HG03442 (cell line): Measurements from ENCODE around the gene TFPT.

Experiments
- ATAC-seq: cut with Tn5 transposase; IDR thresholded peaks from one replicate; pipeline ENCODE4 v1.9.1; 2021; ENCODE audit warnings: mild to moderate bottlenecking, moderate library complexity; ENCODE audit not compliant: unreplicated experiment

TFPT gene, protein sequence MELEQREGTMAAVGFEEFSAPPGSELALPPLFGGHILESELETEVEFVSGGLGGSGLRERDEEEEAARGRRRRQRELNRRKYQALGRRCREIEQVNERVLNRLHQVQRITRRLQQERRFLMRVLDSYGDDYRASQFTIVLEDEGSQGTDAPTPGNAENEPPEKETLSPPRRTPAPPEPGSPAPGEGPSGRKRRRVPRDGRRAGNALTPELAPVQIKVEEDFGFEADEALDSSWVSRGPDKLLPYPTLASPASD

DNA sequence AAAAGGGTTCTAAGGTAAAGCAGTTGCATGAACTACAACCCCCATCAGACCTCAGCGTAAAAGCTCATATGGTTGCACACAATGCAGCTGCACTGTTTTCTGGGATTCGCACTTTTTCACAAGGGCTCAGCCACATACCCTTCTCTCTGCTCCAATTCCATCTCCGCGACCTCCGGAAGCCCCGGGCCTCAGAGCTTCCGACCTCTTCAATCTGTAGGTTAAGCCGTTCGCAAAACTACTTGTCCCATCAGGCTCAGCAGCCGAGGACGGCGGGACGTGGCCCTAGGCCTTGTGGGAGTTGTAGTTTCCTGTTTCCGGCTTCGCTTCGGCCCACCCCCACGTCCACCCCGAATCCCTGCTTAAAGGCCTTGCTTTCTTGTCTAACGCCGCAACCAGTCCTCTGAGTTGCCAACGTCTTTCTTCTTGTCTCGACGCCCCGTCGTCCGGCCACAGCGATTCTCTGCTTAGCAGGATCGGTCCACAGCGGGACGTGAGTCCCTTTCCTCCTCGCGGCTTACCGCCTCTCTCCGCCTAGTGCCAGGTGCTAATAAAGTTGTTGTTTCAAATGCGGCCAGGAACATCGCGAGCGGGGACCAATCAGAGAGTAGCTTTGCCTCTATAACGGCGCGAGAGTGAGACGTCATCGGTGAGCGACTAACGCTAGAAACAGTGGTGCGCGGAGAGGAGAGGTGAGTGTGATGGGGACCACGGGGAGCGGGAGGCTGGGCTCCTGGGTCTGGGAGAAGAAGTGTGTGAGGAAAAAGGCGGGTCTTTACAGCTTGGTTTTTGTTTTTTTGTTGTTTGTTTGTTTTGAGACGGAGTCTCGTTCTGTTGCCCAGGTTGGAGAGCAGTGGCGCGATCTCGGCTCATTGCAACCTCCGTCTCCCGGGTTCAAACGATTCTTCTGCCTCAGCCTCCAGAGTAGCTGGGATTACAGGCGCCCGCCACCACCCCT is at the start of gene TFPT, which contains the start of gene PRPF31:
Gene TFPT, minus strand, starts transcription at position 549 of the 955 bp plus-strand sequence. Its CDS starts 388 bp downstream, at position 161.
Gene PRPF31, plus strand, starts transcription at position 646 of the 955 bp plus-strand sequence. CDS start 2,525 bp downstream, outside the sequence.
- ATAC-seq = peak; percentile 72

DNA sequence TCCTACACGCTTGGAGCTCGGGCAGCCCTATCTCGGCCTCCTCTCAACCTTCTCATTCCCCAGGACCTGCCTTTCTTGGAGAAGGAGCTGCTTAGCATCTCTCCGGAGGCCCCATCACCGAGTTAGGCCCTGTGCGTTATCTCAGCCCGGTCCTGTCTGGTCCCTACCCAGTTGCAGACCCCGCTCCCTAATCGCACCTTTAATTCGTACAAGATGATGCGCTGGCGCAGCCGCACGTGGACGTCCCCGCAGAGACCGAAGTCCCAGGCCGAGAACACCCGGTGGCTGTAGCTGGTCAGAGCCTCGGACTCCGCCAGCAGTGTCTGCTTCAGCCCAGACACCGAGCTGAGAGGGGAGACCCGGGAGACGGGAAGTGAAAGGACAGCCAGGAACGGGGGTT is 49.8 kb upstream of the TFPT start:
- no peak for ATAC-seq

DNA sequence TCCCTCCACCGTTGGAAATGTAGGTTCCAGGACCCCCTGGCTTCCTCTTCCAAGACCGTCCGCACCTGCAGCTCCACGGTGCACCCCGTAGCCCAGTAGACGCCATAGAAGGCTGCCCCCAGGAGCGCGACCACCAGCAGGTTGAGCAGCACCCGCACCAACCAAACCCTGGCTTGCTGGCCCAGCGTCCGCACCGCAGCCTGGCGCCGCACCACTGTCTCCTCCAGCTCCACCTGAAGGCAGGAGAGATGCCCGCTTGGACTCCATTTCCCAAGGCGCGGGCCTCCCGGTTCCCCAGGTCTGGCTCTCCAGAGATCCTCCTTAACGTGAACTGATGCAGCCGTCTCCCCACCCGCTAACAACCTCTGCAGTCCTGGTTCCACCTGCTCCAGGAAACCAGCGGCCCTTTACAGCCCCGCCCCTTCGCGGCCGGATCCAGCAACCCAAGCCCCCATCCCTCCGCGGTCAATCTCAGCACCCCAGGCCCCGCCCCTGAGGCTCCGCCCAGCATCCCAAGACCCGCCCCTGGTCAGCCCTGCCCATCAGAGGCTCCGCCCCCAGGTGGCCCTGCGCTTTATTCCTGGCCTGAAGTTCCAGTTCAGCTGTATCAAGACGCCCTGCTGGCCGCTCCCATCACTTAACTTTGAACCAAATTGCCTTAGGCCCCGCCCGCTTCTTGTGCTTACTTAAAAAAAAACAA is 49.1 kb upstream of the TFPT start:
- ATAC-seq = no peak

DNA sequence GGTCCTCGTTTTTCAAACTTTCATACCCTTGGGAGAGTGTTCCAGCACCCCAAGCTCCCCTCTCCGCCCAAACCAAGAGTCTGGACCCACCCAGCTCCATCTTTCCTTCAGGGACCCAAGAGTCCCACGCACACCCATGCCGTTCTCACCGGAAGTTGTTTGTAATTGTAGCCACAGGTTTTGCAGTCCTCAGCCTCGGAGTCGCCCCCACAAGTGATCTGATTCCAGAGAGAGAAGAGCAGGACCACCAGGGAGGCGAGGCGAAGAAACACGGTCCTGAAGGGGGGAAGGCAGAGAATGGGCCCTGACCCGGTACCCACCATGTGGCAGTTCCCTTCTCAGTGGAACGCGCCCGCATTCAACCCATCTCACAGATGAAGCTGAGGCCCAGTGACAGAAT is 47.4 kb upstream of the TFPT start:
- ATAC-seq = no peak

DNA sequence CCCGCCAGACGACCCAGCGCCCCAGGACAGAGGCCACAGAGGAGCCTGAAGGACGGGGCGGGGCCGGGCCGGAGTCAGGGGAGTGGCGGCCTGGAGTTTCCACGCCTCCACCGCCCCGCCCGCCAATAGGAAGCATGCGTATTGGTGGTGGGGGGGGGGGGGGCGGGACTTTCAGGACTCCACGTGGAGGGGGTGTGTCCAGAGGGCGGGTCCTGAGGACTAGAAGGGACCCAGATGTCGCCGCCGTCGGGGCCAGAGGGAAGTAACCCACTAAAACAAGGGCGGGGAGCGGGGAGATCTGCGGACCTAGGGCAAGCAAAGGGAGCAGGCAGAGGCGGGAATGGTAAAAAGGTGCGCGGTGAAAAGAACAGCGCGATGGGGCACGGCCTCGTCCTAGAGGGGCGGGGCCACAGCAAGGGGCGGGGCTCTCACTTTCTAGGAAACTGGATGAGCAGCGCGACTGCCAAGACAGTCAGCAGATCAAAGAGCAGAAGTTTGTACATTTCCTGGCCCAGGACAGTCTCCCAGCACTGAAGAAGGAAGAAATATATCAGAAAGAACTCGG is 46.9 kb upstream of the TFPT start:
- no peak for ATAC-seq

DNA sequence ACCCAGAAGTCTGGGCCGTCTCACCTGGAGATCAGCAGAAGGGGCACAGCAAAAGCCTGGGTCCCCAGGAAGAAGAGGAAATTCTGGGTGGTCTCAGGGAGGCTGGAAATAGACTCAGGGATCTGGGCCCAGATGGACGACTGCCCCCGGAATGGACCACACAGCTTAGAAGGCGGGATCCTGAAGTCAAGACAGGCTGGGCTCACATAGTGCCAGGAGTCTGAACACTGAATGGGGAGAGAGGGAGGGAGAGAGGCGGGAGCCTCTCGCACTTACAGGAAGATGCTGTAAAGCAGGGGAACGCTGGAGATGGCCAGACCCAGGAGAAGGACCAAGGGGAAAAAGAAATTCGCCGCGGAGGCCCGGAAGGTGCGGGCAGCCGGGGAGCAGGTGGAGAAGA is 45.4 kb upstream of the TFPT start:
- no peak for ATAC-seq

DNA sequence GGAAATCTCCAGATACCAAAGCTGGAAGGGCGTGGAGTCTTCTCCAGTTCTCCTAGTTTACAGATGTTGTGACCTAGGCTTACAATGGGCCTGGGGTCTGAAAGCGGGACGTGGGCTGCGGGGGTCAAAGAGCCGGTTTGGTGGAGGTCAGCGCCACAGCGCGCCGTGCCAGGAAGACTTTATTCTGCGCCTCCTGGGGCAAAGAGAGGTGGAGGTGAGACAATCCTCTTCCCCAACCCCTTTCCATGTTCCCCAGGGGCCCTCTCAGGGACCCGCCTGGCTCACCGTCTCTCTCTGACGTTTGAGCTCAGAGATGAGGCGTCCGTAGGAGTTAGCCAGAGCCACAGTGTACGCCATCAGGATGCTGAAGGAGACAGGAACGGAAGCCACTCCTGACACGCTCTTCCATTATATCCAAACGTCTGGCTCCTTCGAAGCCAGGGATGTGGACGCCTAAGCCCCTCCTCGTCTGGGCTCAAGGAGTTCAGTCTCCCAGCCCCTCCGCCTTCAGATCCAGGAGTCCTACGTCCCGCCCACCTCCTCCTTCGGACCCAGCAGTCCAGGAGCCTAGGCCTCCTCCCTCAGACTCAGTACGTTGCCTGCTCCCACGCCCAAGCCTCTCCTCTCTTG is 44.8 kb upstream of the TFPT start:
- peak; percentile 1 for ATAC-seq

DNA sequence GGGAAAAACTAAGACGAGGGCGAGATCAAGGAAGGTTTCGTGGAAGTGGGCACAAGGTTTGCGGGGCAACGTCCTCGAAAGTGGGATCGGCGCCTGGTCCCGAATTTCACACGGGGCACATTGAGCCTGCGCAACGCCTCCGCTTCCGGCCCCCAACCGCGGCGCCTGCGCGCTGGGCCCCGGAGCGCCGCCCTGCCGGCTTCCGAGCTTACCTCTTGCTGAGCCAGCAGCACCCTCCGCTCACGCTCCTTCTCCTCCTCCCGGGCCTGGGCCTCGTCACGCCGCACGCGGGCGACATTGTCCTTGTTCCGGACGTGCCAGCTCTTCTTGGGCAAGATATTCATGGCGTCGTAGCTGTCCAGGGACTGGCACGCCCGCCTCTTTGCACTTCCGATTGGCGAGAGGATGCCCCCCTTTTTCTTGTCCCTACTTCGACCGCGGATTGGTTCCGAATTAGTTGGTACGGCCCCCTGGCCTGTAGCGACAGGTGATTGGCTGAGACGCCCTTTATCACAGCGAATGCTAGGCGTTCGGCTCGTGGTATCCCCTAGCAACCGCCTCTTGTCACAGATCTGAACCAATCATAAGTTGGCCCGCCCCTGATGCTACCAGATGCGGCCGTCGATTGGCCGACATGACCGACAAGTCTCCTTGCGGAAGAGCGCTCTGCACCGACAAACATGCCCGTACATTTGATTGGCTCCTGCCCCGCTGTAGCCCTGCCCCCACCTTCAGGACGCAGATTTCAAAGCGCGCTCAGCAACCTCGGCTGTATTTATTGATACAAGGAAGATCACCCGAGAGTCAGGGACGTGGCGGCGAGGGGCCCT is 44.1 kb upstream of the TFPT start, which contains the start of gene LENG1:
Gene LENG1, minus strand, starts transcription at position 370 of the 830 bp plus-strand sequence. Its CDS starts 26 bp downstream, at position 344.
- peak; percentile 86 for ATAC-seq

DNA sequence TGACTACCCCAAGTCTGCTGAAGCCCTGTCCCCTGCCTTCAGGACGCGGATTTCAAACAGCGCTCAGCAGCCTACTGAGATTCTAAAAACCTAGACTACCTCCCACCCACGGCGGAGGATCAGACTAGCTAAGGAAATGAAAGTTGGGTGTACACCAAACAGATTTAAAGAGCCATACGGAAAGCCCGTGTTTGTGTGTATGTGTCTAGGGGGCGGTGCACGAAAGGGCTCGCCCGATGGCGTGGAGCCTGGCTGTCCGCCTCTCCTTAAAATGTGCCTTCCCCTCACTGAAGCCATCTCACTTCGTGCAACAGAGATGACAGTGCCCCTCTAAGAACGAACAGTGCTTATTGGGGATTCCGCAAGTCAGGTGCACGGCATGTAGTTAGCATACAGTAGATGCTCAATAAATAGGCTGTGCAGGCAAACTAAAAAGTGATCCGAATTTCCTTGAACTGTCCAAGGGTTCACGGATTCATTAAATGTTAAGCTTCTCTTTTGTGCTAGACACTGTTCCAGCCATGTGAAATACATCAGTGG is 43.4 kb upstream of the TFPT start:
- ATAC-seq = no peak

DNA sequence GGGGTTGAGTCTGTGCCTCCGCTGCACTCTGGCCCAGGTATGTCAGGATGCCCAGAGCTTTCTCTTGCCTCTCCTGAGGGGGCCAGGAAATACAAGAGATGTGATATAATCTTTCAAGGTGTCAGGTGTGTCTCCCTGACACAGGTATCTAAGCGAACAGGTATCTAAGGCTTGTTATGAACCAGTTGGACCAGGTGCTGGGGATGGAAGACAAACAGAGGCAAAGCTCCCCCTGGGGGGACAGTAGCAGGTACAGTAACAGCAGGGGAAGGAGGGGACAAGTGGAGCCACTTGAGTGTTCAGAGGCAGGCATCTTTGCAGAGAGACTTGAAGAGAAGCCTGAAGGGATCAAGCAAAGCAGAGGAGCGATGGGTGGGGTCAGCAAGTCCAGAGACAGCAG is 41.5 kb upstream of the TFPT start:
- ATAC-seq = no peak

DNA sequence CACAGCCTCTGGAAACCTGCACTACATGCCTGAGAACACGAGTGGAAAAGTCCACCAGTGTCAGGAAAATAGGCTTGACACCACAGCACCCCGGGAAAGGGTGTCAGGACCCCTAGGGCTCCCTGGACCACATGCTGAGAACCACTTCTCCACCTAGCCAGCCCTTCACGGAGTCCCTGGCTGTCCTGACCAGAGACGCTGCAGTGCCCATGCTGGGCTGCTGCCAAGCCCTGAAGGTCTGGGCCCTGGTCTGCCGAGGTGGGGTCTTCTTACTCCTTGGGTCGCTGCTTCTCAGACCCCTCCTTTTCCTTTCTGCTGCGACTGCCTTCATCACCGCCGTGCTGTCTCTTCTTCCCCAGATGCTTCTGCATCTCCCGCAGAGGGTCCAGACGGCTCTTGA is 41.0 kb upstream of the TFPT start:
- ATAC-seq = no peak

DNA sequence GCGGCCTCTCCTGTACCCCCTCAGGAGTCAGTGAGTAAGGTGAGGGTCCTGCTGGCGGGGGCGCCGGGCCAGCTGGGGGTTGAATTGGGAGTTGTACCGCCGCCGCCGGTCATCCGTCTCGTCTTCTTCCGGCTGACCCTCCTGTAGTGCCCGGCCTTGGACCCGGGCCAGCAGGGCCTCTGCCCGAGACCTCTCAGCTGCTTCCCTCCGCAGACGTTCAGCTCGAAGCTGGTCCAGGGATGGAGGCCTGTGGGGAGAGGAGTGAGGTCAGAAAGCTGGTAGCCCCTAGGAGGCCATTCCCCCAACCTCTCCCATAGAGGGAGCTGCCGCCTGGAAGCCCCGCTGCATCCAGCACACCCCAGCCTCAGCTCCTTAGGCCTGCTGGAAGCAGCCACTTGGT is 40.2 kb upstream of the TFPT start:
- no peak for ATAC-seq

DNA sequence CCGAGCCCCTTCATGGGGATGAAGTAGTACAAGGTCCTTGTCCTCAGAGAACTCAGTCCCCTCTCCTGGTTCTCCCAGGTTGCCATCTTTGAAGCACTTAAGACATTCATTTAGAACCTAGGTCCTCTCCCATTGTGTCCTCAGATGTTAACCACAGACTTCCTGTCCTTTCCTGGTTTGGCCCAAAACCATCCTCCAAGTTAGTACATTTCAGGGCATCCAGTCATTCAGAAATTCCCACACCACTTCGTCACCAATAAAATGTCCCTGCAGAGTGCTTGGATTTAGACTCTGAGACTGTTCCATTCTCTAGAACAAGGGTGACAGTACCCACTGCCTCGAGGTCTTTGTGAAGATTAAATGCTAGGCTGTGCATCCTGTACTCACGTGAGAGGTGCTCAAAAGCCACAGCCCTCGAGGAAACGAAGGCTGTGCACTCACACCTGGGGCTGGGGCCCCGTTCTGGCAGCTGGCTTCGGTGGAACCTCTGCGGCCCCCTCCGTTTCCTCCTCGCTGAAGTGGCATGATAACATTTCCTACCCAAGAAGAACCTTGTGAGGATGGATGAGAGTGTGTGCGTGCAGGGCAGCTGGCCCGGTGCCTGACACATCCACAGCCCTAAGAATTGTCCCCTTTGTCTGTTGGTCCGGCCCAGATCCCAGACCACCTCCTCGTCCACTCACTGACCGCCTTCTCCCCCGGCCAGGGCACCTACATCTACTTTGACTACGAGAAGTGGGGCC is 39.3 kb upstream of the TFPT start:
- ATAC-seq = no peak

DNA sequence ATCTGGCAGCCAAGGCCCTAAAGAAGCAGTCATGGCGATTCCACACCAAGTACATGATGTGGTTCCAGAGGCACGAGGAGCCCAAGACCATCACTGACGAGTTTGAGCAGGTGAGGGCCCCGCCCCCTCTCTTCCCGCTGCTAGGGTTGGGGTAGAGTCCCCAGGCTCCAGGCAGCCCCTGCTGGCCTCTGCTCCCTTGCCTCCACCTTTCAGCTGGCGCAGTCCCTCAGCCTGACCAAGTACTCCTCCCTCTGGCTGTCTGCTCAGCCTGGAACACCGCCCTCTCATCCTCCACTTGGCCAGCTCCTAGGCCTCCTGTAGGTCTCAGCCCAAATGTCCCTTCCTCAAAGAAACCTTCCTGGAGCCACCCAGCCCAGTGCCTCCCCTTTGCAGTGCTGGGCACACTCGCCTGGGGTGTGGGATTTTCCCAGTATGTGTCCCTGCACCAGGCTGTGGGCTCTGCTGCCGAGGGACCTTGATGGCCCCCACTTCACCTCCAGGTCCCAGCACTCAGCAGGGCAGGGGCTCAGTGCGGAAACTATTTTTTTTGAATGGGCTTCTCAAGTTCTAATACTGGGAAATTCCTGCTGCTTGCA is 38.4 kb upstream of the TFPT start:
- no peak for ATAC-seq

DNA sequence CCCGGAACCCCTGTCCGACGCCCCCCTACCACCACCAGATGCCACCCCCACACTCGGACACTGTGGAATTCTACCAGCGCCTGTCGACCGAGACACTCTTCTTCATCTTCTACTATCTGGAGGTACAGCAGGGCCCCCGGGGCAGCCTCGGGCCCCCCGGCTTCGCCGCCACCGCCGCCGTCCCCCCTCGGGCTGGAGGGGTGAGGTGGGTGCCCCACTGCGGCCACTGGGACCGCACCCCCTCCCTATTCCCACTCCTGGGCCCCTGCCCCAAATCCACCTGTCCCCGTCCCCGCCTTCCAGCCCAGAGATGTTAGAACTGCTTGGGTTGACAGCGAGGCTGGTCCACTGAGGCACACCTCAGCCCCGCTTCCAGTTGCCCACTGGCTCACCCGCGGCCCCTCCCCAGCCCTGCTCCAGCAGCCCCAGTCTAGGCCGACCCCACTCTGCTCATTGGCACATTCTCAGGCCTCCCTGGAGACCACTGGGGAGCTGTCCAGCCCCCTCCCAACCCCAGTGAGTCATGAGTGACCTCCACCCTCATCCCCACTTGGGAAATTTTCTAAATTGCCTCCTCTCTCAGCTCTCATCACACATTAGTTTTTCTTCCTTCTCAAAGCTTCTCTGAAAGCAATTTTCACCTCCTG is 37.5 kb upstream of the TFPT start:
- no peak for ATAC-seq

DNA sequence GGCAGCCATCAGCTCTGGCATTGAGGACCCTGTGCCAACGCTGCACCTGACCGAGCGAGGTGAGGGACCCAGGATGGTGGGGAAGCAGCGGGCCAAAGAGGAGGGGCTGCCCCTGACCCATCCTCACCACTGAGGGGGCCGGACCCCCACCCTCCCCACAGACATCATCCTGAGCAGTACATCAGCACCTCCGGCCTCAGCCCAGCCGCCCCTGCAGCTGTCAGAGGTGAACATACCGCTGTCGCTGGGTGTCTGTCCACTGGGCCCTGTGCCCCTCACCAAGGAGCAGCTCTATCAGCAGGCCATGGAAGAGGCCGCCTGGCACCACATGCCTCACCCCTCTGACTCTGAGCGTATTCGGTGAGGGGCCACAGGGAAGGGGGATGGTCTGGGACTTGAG is 36.8 kb upstream of the TFPT start:
- no peak for ATAC-seq

DNA sequence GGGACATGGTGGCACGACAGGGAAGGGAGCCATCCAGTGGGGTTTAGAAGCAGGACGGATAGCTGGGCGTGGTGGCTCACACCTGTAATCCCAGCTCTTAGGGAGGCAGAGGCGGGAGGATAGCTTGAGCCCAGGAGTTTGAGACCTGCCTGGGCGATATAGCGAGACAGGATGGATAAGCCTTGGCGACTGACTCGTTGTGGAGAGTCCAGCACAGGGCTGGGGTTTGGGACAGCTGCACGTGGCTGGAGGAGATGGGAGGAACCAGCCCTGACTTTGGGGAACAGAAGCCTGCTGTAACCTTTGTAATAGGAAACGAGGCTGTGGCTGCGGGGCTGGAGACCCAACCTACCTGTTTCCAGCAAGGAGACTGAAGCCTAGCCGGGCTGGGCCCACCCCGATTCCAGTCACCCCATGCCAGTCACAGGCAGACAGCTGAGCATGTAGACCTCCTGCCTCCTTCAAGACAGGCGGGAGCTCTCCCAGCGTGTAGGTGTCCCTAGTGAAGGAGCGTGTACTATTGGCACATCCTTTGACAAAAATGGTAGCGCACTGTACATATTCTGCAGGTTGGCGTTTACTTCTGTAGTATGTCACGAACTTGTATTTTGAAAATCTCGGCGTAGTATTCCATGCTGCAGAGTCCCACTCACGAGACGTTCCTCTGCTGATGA is 36.0 kb upstream of the TFPT start:
- ATAC-seq = no peak
